ENCODE results near the gene MEP1A.

The MEP1A gene

GRCh38 chr6:46776070-46776712 is 17.0 kb upstream of the MEP1A start:
- DNase-seq = no peak

DNA sequence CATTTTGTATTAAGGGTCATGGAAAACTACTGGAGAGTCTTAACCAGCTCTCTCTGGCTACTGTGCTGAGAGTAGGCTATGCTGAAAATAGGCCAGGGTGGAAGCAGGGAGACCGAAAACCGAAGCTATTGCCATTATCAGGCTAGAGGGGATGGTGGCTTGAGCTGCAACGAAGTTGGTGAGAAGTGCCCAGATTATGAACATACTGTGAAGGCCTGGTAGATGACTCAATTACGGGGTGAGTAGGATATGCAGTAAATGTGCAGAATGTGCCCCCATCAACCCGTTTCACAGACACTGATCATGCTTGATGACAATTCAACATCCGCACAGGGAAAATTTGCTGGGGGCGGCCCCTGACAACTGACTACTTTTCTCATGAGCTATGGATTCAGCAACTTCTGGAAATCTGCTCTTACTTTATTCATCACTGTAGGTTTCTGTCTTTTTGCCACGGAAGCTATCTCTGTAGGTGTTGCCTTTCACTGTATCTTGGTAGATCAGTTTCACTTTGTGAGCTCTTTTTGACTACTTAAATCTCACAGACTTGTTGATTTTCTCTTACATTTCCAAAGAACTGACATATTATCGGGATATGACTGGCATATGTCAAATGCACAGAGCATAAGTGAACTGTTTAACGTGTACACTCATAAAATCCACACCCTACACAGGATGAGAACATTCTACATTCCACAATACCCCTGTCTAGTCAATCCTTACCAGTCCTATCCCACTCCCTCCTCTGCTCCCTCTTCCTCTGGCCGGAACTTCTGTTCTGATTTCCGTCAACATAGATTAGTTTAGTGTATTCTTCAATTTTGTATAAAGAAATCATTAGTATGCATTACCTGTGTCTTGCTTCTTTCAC is 15.5 kb upstream of the MEP1A start:
- no peak for DNase-seq

DNA sequence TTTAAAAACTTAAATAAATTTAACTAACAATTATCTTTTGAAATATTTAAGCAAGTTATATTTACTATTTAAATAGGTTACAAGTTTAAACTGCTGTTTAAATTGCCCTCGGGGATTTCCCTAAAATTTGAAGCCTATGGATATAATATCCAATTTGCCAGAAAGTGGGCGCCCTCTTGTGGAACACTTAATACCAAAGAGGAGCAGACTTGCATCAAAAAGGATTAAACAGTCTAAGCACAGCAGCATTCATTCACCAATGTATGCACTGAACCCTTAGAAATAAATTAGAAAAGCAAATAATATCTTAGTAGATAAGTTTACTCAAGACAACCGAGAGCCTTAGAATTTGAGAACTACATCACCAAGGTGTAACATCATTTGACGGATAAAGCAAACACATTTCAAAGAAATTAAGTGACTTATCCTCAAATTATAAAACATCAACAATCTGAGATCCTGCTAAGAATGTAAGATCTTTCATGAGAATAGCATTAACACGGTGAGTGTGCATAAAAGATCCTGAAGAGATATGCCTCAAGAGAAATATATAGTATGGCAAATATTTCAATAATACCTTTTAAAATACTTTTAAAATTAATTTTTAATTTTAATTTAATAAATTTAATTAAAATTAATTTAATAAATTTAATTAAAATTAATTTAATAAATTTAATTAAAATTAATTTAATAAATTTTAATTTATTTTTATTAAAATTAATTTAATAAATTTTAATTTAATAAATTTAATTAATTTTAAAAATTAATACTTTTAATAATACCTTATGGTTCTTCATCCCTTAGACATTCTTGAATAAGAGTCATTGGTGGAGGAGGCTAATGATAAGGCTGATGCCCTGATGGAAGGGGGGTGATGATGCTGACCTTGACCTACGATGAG is 11.5 kb upstream of the MEP1A start:
- DNase-seq = no peak

DNA sequence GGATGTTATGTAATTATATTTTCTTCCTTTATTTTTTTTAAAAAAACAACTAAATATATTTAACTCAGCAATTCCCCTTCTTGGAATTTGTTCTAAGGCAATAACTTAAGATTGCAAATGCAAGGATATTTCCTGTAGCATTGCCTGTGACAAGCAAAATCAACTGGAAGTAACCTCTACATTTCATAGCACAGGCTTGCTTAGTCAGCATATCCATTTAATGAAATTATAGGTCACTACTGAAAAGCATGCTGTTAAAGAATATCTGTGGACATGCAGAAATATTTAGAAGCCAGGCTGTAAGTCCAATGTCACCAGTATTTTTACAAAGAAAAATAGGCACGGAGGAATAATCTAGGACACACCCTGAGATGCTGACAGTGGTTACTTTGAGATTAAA is 8.7 kb upstream of the MEP1A start:
- no peak for DNase-seq

GRCh38 chr6:46787871-46788540 is 5.2 kb upstream of the MEP1A start:
- no peak for DNase-seq

DNA sequence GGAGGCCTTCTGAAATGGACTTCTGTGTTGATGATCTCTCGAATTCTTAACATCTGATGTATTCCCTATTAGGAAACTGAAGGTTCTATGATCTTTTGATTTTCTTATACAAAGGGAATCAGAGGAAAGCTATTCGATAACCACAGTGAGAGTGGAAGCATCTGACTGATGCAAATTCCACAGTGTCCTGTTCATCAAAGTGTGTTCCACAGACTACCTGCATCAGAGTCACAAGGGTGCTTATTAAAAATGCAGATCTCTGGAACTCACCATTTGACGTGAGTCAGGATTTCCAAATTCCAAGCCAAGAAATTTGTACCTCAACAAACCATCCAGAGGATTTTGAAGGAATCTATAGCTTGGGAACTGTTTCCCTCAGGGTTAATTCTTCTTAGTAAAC is 4.4 kb upstream of the MEP1A start:
- DNase-seq = no peak

DNA sequence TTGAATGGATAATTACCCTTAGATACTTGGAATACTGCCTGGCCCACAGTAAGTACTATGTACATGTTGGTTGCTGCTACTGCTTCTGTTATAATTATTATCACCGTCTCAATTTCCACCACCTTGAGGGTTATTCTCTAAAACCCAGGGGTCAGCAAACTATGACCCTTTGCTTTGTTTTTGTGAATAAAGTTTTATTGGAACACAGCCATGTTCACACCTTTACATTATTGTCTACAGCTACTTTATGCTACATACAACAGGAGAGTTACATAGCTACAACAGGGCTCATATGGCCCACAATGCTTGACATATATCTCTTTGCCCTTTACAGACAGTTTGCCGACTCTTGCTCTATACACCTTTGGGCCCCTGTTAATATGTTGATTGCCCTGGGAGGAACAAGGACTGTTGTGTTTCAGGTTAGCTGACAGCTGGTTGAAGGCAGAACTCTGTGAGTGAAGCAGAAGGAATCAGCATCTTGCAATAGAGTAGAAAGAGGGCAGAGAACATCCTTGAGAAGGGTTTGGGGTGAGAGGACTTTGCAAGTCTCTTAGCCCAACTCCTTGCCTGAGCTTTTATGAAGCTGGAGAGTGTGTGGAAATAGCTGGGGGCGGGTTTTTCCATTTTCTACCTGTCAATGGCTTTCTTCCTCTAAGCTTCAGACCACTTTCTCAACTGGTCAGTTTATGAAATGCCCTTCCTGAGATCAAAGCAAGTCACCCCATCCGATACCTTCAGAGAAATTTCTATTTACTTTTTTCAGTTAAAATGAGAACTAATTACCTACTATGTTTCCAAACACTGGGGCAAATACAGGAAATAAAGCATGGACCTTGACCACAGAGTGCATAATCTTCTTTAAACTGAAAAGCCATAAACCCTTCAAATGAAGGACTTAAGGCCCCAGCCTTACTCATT is 3.5 kb upstream of the MEP1A start:
- DNase-seq = no peak

DNA sequence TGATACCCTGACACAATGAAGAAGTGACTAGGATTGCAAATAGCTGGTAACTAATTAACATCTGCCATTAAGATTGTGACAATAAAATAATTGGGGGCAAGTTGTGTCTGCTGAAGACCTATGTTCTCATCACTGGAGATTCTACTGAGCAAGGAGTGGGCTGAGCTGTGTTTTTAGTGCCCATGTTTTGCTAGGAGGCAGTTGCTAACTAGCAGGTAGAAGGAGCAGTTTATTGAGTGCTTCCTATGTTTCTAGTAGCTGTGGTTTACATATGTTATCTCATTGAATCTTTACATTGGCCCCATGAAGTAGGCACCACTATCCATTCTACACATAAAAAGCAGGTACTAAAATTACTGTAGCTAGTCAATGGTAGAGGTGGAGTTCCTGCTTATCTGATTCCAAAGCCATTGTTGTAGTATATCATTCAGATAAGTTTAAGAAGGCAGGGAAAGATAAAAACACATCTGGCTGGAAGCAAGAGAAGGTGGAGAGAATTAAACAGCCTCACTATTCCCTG is 2.8 kb upstream of the MEP1A start:
- no peak for DNase-seq

DNA sequence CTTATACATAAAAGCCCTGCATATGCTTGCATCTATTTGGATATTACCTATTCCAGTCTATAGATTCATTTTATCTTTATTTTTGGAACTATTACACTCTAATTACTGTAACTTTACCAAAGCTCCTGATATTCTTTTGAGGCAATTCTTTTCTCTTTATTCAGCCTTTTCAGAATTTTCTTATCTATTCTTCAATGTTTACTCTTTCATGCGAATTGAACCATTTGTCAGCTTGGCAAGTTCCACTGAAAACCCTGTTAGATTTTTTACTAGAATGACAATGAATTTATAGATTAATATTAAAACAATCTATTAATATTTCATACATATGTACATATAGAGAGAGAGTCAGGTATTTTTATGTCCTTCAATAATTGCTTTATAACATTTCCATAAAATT is 554 bp upstream of the MEP1A start:
- DNase-seq = no peak

DNA sequence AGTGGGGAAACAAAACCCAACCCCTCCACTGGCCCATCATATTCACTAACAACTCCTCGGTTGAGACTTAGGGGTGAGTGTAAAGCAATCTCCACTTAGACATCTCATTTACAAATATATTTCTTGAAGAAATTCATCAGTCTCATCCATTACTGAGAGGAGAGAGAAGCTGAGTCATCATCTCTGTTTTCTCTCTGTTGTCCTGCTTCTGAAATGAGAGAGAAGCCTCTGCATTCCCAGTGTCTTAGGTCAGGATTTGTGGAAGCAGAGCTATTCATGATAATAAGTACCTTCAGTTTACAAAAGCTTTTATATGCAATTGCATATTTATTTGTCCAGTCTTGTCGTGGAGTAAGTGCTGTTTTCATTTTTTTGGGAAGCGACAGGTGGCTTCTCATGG is 879 bp downstream of the MEP1A start:
- no peak for DNase-seq

- no peak for DNase-seq
These were observed 2.6 kb downstream of the MEP1A start for GRCh38 chr6:46795816-46796215.

DNA sequence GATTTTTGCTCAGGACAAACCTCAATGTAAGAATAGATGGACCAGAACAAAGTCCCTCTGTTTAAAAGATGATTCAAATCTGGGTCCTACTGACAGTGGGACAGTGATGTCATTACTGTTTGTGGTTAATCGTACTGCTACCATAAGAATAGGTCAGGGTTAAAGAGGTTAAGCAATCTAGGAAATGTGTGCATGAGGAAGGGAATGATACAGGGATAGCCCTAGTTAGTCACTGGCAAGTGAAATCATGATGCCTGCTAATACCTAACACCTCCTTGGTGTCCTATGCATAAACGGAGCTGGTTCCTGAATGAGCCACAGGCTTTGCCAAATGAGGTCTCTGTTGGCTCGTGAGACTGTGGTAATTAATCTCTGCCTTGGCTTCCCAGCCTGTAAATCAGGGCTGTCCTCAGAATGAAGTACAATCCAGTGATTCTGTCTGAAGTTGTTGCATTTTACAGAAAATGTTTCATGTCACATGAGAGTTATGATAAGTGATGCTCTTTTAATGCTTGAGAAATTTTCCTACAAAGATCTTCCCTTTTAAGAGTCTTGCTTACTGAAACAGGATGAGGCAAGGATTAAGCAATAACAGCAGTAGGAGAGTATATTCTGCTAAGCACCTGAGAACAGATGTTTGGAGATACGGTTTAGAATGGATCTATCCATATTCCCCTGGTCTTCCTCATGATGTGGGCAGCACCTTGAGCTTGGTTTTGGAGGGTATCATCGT is 3.8 kb downstream of the MEP1A start:
- DNase-seq = no peak

DNA sequence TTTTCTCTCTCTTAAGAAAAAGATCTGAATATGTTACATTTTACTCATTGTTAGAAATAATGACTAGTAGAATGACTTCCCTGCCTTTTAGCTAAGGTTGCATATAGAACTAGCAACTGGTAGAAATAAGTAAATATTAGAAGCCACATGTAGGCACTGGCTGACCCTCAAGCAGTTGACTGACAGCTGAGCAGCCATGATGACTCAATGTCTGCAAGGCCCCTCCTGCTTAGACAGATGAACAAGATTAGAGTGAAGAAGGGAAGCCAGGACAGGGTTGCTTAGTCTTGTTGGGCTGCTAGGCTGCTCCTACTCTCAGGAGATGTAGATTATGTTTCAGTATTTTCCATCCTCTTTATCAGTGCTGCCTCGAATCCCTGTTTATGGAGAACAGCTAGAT is 6.5 kb downstream of the MEP1A start:
- DNase-seq = no peak

DNA sequence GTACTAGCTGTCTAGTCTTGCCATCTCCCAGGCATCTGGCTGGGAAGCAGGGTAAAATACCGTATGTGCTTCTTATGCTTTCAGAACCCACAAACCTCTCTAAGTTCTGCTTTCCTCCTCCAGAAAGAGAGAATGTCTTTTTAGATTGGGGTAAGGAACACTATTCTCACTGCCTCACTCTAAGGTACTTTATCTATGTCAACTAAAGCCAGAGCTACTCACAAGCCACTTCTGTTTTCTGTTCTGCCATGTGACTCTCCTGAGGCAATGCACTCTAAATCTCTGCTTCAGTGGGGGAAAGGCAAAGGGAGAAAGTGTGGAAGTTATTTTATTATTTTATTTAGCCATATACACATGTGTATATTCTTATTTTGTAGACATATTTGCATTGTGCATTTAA is 15.6 kb downstream of the MEP1A start:
- DNase-seq = no peak

DNA sequence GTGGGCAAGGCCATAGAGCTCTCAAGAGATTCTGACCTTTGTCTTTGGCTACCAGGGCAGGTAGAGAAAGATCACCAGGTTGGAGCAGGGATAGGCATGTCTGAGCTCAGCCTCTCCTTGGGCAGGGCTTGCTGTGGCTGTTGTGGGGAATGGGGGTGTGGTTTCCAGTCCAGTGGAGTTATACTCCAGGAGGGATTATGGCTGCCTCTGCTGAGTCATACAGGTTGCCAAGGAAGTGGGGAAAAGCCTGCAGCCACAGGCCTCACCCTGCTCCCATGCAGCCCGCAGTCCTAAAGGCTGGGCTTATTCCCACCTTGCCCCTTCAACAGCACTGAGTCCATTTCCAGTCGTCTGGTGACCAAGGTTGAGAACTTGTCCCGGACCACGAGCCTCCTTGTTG is 21.9 kb downstream of the MEP1A start:
- no peak for DNase-seq

GRCh38 chr6:46816626-46817025 is 23.4 kb downstream of the MEP1A start:
- no peak for DNase-seq

GRCh38 chr6:46819561-46819960 is 26.4 kb downstream of the MEP1A start:
- no peak for DNase-seq

DNA sequence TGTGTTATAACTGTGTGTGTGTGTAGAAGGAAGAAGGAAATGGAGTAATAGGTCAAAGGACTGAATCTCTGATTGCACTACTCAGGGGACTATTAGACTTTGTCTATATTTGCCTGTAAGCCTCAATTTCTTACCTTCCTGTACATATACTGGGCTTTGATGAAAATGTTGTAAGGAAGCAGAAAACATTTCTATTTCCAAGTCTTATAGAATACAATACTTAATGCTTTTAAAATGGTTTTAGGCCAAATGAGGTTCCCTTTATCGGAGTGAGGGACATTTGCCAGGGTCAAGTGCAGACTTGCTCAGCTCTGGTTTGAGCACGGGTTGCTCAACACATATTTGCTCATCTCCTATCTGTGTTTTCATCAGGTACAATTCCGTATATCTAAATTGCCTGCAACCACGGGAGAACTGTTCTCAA is 28.3 kb downstream of the MEP1A start:
- DNase-seq = no peak

DNA sequence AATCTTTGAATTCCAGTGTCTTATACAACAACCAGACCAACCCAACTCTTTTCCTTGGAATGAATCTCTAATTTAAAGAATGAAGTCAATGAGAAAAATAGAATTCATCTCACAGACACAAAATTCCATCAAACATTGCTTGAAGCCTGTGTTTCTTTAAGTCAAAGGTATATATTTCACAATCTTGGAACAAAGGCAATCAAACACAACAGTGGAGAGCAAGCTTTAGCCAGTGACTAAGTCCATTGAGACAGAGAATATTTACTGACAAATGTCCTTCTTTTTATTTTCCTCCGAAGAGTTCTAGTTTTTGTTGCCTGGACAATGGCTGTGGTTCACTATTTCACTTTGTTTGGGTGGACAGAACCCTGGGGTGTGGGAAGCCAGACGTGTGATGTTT is 35.8 kb downstream of the MEP1A start:
- no peak for DNase-seq

DNA sequence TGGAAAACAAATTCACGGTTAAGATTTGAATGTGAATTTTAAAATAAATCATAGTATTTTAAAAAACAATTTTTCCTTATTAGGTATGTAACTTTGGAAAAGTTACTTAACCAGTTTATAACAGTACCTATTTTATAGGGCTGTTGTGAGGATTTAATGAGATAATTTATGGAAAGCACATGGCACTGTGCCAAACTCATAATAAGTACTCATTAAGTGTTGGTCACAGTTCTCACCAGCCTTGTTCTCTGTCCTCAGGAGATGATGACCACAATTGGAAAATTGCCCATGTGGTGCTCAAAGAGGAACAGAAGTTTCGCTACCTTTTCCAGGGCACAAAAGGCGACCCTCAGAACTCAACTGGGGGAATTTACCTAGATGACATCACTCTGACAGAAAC is 39.6 kb downstream of the MEP1A start:
- DNase-seq = no peak
